Activated CD8-positive, alpha-beta memory T cell treated with anti-CD3 and anti-CD28 coated beads for 1 hour (primary cell): ENCODE measurements around the gene HOOK1.
"Not testable (repeated sequence)": the region's sequence is repeated elsewhere in the genome, so short reads cannot be mapped to it uniquely, and the experiment has no call there.

ENCODE experiments used
- DNase-seq, 2 donors: peaks; one replicate each; pipeline ENCODE4 v3.0.0-alpha.2; 2020; ENCODE audit warnings: low read depth in 1 of 2; ENCODE audit errors: extremely low read depth in 1 of 2

Gene HOOK1

GRCh38 chr1:59819566-59820438 lies 5.1 kb downstream of the HOOK1 start:
- no peak for DNase-seq

GRCh38 chr1:59827055-59827643 lies 12.4 kb downstream of the HOOK1 start:
- DNase-seq = no peak

- no peak for DNase-seq
Measured at GRCh38 chr1:59828160-59828559, 13.4 kb downstream of the HOOK1 start.

GRCh38 chr1:59831529-59831928 lies 16.8 kb downstream of the HOOK1 start:
- no peak for DNase-seq

- no peak for DNase-seq
Measured at GRCh38 chr1:59833022-59833421, 18.3 kb downstream of the HOOK1 start.

GRCh38 chr1:59833991-59834390 lies 19.2 kb downstream of the HOOK1 start:
- DNase-seq = no peak

- DNase-seq = not testable (repeated sequence)
Measured at GRCh38 chr1:59837857-59838256, 23.1 kb downstream of the HOOK1 start.

- DNase-seq = no peak
Measured at GRCh38 chr1:59845091-59845490, 30.3 kb downstream of the HOOK1 start.

GRCh38 chr1:59846209-59846894 lies 31.6 kb downstream of the HOOK1 start:
- no peak for DNase-seq

- no peak for DNase-seq
Measured at GRCh38 chr1:59846895-59847282, 32.1 kb downstream of the HOOK1 start.

GRCh38 chr1:59852117-59852516 lies 37.4 kb downstream of the HOOK1 start:
- DNase-seq = no peak

GRCh38 chr1:59855297-59855696 lies 40.5 kb downstream of the HOOK1 start:
- not testable (repeated sequence) for DNase-seq

GRCh38 chr1:59856725-59857338 lies 42.1 kb downstream of the HOOK1 start:
- DNase-seq = no peak

- no peak for DNase-seq
Measured at GRCh38 chr1:59857679-59858354, 43.1 kb downstream of the HOOK1 start.

- no peak for DNase-seq
Measured at GRCh38 chr1:59866462-59866861, 51.7 kb downstream of the HOOK1 start.

GRCh38 chr1:59871746-59872145 lies 57.0 kb downstream of the HOOK1 start:
- DNase-seq = no peak

GRCh38 chr1:59877108-59877682 lies 62.4 kb downstream of the HOOK1 start:
- no peak for DNase-seq

- DNase-seq = no peak
Measured at GRCh38 chr1:59878370-59878769, 63.6 kb downstream of the HOOK1 start.

GRCh38 chr1:59879574-59879973 lies 64.8 kb downstream of the HOOK1 start:
- peak; percentile 13 to 15 for DNase-seq

GRCh38 chr1:59879996-59880505 lies 65.3 kb downstream of the HOOK1 start:
- no peak for DNase-seq
